Heart left ventricle (tissue), 13 donors: ENCODE results near the gene PCBP3.

ENCODE experiments used
- POLR2A ChIP-seq, 2 donors: fragments of 450-650 bp; IDR thresholded peaks; one replicate each; pipeline ENCODE4 v1.6.1; 2017; ENCODE audit warnings: antibody characterized with exemption in 2 of 2, mild to moderate bottlenecking in 2 of 2, moderate library complexity in 2 of 2
- TF ChIP-seq, protein P1 (sequence below), 12 donors: fragments of 200-600 bp; sonication (generic) in 4 of 12; IDR thresholded peaks; one replicate each; pipeline versions ENCODE4 v1.5.0 to v1.8.0; 2018 to 2022; ENCODE audit warnings: antibody characterized with exemption in 12 of 12, mild to moderate bottlenecking in 5 of 12
- donor health status: ischemic (EF 13 %, LVEDD 7.1; RV severe dilation, severe dysfunction).
- donor health status: DM: no; HTN: yes; CAD: no.
- donor health status: DM: no; HTN: no; CAD: no.
- donor health status: ischemic (EF 25% LVEDD 6.9; RV normal size, moderate dysfunction).
- donor health status: ischemic (EF 25% LVEDD 5.7; RV mildly dilated, moderate dysfunction).
- donor health status: ischemic (EF 35%, LVEDD 5.7; RV mildly dilated, moderate dysfunction).
- donor health status: nonischemic (EF 11% LVEDD 7.7; RV severe dilation, severe dysfunction).
- donor health status: DM: yes; HTN: yes; CAD: no.
- donor health status: PGD.
- donor health status: ischemic (EF 29% LVEDD 5.4; RV normal size, mild dysfunction).
- donor health status: nonischemic (EF 23%, LVEDD 6.1; RV moderate dilation, normal function).

DNA sequence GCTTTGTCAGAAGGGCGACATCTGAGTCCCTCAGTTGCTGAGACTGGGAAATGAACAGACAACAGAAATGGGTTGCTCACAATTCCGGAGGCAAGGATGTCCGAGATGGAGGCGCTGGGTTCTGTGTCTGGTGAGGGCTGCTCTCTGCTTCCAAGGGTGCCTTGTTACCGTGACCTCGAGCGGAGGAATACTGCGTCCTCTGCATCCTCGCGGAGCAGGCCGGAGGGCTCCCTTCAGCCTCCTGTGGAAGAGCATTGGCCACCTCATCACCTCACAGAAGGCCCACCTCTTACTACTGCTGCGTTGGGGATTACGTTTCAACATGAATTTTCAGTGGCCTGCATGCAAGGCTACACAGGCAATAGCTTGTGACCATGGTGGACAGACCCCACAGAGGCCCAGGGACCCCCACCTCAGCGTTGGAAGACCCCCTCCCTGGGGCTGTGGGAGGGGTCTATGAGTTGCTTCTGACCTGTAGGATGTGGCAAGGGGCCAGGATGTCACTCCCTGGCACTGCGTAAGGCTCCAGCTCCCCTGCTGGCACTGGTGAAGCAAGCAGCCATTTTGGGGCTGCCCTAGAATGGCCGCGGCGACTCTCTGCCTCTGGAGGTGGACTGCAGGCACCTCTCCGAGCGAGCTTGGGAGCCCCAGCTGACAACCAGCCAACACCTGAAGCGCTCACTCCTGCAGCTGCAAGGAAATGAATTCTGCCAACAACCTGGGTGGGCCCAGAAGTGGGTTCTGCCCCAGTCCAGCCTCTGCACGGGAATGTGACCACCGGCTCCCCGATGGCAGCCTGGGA, 301.7 kb downstream of the PCBP3 start:
- TF ChIP-seq, protein P1, sequence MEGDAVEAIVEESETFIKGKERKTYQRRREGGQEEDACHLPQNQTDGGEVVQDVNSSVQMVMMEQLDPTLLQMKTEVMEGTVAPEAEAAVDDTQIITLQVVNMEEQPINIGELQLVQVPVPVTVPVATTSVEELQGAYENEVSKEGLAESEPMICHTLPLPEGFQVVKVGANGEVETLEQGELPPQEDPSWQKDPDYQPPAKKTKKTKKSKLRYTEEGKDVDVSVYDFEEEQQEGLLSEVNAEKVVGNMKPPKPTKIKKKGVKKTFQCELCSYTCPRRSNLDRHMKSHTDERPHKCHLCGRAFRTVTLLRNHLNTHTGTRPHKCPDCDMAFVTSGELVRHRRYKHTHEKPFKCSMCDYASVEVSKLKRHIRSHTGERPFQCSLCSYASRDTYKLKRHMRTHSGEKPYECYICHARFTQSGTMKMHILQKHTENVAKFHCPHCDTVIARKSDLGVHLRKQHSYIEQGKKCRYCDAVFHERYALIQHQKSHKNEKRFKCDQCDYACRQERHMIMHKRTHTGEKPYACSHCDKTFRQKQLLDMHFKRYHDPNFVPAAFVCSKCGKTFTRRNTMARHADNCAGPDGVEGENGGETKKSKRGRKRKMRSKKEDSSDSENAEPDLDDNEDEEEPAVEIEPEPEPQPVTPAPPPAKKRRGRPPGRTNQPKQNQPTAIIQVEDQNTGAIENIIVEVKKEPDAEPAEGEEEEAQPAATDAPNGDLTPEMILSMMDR (IDR thresholded peaks at IDR 0.05): no peak
- TF ChIP-seq POLR2A (IDR thresholded peaks at IDR 0.05): no peak
